Measurements from ENCODE around the gene OSBPL2. TPM values are rescaled to one million over a fixed set of nuclear protein-coding genes. Genes with fewer than 3 reads are reported as not detected.

The OSBPL2 gene
- total RNA-seq, 4 donors from 2014 or later, result 46.9 to 60.8 (median 50.8) TPM

- no peaks in the 10 kb centered on the region for H3K27me3 ChIP-seq
- no peak overlapping the region for H3K4me3 ChIP-seq (replicated peaks in 1 of 3)
- no peaks in the 10 kb centered on the region for H3K4me1 ChIP-seq
- intact Hi-C loops (cut with DNase I), result no loop called here
- peaks cover 35 to 59% of the 10 kb centered on the region in 2 donors for H3K36me3 ChIP-seq
- H3K9me3 ChIP-seq, result no peaks in the 10 kb centered on the region
- DNase-seq, result no peak
- WGBS, 2 donors, result 86 to 87% methylated on average over 20 of the region's 20 CpGs
- TF ChIP-seq POLR2A (IDR thresholded peaks at IDR 0.05) (no peak), CTCF (IDR thresholded peaks at IDR 0.05) (no peak)
- H3K27ac ChIP-seq, result no peak overlapping the region
Observed at GRCh38 chr20:62293111-62293784, 54.9 kb downstream of the OSBPL2 start.

- H3K36me3 ChIP-seq, result peaks cover 35 to 55% of the 10 kb centered on the region in 2 donors
- no peaks in the 10 kb centered on the region for H3K9me3 ChIP-seq
- H3K27me3 ChIP-seq, result no peaks in the 10 kb centered on the region
- H3K27ac ChIP-seq, result no peak overlapping the region
- TF ChIP-seq CTCF (IDR thresholded peaks at IDR 0.05), result no peak
- H3K4me3 ChIP-seq (replicated peaks in 1 of 3), result no peak overlapping the region
- 85 to 90% methylated on average over 9 of the region's 9 CpGs for WGBS, 2 donors
- DNase-seq, result no peak
- intact Hi-C loops (cut with DNase I), result no loop called here
- H3K4me1 ChIP-seq, result no peaks in the 10 kb centered on the region
Observed at GRCh38 chr20:62293946-62294345, 55.6 kb downstream of the OSBPL2 start.

- Histone ChIP-seq H3K27ac (no peak overlapping the region), H3K36me3 (peaks cover 35 to 51% of the 10 kb centered on the region in 2 donors), H3K4me1 (no peaks in the 10 kb centered on the region), H3K9me3 (no peaks in the 10 kb centered on the region), H3K4me3 (replicated peaks in 1 of 3) (no peak overlapping the region), H3K27me3 (no peaks in the 10 kb centered on the region)
- intact Hi-C loops (cut with DNase I), result no loop called here
- TF ChIP-seq POLR2A (IDR thresholded peaks at IDR 0.05), result no peak
- DNase-seq, result no peak
- WGBS, 2 donors, result 81 to 84% methylated on average over 17 of the region's 17 CpGs
Observed at GRCh38 chr20:62294516-62294915, 56.2 kb downstream of the OSBPL2 start.

DNA sequence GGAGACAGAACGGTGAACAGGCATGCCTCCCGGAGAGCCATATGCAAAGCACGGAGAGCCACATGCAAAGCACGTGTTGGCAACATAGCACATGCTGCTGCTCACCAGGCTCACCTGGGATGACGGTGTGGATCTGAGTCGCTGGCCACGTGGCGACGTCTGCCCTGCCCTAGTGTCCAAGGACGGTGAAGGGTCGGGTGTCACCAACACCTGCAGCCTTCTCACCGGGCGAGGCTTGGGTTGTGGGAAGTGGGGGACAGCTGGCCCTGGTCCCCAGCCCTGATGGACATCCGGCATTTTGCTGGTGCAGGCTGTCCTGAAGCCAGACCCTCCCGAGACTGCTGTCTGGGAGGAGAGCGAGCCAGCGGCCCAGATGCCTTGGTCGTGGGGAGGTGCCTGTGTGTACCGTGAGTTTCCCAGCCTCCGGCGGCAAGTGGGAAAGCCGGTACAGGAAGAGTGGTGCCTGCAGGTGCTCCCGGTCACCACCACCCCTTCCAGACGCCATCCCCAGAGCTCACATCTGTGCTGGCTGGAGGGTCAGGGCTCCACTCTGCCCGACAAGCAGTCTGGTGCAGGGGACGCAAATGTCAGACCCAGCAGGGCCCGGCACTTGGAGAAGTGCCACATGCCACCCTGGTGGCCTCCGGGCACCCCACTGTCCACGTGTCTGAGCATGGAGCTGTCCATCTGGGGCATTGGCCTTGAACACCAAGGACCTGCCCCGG lies 58.6 kb downstream of the OSBPL2 start:
- 89 to 96% methylated on average over 20 to 26 of the region's 30 CpGs for WGBS, 2 donors
- Histone ChIP-seq H3K4me1 (no peaks in the 10 kb centered on the region), H3K4me3 (replicated peaks in 1 of 3) (no peak overlapping the region), H3K27ac (no peak overlapping the region), H3K36me3 (peaks cover 29 to 37% of the 10 kb centered on the region in 2 donors), H3K9me3 (no peaks in the 10 kb centered on the region), H3K27me3 (no peaks in the 10 kb centered on the region)
- DNase-seq, result no peak
- intact Hi-C loops (cut with DNase I), result no loop called here
- TF ChIP-seq CTCF (IDR thresholded peaks at IDR 0.05), result no peak
- no peak for TF ChIP-seq POLR2A (IDR thresholded peaks at IDR 0.05)

GRCh38 chr20:62297449-62298227 lies 59.3 kb downstream of the OSBPL2 start:
- Histone ChIP-seq H3K9me3 (no peaks in the 10 kb centered on the region), H3K27ac (no peak overlapping the region), H3K4me3 (replicated peaks in 1 of 3) (no peak overlapping the region), H3K4me1 (no peaks in the 10 kb centered on the region), H3K27me3 (no peaks in the 10 kb centered on the region), H3K36me3 (peaks cover 23 to 31% of the 10 kb centered on the region in 2 donors)
- 86 to 89% methylated on average over 23 to 26 of the region's 29 CpGs for WGBS, 2 donors
- intact Hi-C loops (cut with DNase I), result no loop called here
- no peak for DNase-seq
- no peak for TF ChIP-seq CTCF (IDR thresholded peaks at IDR 0.05)
- TF ChIP-seq POLR2A (IDR thresholded peaks at IDR 0.05), result no peak
